Stomach (tissue), 4 donors: ENCODE results near the gene DDX31.

ENCODE experiments used
- EP300 ChIP-seq: sonication (generic); formaldehyde crosslinking; IDR thresholded peaks from one replicate; pipeline ENCODE4 v1.6.1; 2017; ENCODE audit warnings: antibody characterized with exemption
- POLR2A ChIP-seq, 4 donors: fragments of 450-650 bp; IDR thresholded peaks; one replicate each; pipeline ENCODE4 v1.6.1; 2016; ENCODE audit warnings: antibody characterized with exemption in 4 of 4, control low read depth in 2 of 4, mild to moderate bottlenecking in 1 of 4, moderate library complexity in 1 of 4
- POLR2AphosphoS5 ChIP-seq, 3 donors: sonication (generic); formaldehyde crosslinking; IDR thresholded peaks; one replicate each; pipeline ENCODE4 v1.6.1; 2016; ENCODE audit warnings: antibody characterized with exemption in 3 of 3
- TF ChIP-seq, protein P1 (sequence below), 7 experiments: fragments of 450-650 bp in 4 of 7; fragments of 200-600 bp in 3 of 7; sonication (generic) in 3 of 7; IDR thresholded peaks; one replicate each; pipeline ENCODE4 v1.5.1; 2016 to 2019; ENCODE audit warnings: antibody characterized with exemption in 7 of 7, control low read depth in 2 of 7, mild to moderate bottlenecking in 1 of 7

DNA sequence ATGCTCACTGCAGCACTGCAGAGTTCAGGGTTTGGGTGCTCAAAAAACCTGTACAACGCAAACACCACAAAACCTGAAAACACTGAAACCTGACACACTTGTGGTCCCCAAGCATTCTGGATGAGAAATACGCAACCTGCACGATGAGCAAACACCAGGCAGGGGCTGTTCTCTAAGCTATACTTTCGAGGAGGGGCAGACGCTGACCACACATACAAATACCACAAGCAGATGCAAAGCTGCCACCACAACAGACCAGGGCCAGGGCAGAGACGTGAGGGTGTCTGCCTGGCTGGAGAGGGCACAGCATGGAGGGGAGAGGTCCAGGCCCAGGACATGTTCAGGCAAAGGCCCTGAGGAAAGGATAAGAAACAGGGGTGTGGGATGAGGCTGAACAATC is 64.4 kb downstream of the DDX31 start:
- TF ChIP-seq, protein P1, sequence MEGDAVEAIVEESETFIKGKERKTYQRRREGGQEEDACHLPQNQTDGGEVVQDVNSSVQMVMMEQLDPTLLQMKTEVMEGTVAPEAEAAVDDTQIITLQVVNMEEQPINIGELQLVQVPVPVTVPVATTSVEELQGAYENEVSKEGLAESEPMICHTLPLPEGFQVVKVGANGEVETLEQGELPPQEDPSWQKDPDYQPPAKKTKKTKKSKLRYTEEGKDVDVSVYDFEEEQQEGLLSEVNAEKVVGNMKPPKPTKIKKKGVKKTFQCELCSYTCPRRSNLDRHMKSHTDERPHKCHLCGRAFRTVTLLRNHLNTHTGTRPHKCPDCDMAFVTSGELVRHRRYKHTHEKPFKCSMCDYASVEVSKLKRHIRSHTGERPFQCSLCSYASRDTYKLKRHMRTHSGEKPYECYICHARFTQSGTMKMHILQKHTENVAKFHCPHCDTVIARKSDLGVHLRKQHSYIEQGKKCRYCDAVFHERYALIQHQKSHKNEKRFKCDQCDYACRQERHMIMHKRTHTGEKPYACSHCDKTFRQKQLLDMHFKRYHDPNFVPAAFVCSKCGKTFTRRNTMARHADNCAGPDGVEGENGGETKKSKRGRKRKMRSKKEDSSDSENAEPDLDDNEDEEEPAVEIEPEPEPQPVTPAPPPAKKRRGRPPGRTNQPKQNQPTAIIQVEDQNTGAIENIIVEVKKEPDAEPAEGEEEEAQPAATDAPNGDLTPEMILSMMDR (IDR thresholded peaks at IDR 0.05), result no peak
- no peak for TF ChIP-seq POLR2A (IDR thresholded peaks at IDR 0.05)
- no peak for TF ChIP-seq POLR2AphosphoS5 (IDR thresholded peaks at IDR 0.05)
- TF ChIP-seq EP300, result no peak
